T-helper 9 cell (primary cell): ENCODE measurements around the gene VSX2.

ENCODE experiments used
- DNase-seq: peaks from one replicate; pipeline ENCODE4 v3.0.0-alpha.2; 2020

The VSX2 gene

DNA sequence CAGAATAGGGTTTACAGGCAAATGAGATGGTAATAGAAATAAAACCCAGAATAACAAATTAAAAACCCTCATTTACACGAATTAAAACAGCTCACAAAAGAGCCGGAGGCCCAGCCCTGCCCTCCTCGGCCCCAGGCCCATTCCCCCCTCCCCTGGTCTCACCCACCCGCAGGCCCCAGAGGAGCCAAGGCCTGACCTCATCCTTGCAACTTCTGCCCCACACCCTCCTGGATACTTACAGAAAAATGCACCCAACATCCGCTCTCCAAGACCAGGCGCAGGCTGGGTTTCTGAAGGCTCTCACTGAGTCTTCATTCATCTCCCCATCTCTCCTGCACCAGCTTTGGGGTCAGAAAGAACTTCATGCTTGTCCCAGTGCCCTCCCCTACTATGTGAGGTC, 16.2 kb upstream of the VSX2 start:
- no peak for DNase-seq

DNA sequence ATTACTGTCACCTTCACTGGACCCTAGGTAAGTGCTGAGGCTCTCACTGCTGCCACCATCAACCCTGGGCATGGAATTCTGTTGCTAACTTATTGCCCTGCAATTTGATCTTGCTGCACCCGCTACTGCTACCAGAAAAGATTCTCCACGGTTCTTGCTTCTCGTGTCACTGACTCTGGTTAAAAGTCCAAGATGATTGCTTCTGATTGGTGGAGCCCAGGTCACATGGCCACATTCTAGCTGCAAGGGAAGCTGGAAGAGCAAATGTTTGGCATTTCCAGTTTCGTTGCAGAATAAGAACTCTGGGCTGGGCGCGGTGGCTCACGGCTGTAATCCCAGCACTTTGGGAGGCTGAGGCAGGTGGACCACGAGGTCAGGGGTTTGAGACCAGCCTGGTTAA, 7.5 kb upstream of the VSX2 start:
- no peak for DNase-seq

DNA sequence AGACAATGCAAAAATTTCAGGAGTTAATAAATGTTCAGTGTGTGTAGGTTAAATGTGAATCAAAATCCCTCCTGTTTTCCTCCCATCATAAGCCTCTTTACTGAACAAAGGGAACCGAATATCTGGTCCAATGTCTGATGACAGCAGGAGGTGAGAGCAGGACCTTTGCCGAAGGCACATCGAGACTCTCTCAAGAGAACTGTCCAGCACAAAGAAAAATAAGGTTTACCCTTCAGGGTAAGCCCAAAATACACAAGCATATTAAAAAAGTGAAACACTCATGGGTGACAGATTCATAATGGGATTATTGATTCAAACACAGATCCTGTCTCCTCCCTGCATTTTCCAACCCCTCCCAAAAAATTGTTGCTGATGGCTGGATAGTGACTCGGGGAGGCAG, 4.2 kb upstream of the VSX2 start:
- DNase-seq: no peak

DNA sequence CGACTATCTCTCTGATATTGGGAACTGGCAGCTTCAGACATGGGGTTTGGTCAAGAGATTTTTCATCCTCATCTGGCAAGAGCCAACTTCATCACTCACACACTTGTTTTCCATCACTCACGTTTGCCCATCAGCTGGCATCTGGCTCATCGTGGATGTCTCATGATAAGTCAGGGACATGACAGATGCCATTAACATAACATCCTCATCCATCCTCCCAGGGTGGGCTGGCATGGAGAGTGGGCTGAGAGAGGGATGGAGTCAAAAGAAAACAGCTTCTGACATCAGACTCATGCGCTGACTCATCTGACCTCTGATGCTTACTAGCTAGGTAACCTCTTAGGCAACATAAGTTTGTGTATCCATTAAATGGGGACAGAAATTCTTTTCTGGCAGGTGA, 1.8 kb upstream of the VSX2 start:
- no peak for DNase-seq

DNA sequence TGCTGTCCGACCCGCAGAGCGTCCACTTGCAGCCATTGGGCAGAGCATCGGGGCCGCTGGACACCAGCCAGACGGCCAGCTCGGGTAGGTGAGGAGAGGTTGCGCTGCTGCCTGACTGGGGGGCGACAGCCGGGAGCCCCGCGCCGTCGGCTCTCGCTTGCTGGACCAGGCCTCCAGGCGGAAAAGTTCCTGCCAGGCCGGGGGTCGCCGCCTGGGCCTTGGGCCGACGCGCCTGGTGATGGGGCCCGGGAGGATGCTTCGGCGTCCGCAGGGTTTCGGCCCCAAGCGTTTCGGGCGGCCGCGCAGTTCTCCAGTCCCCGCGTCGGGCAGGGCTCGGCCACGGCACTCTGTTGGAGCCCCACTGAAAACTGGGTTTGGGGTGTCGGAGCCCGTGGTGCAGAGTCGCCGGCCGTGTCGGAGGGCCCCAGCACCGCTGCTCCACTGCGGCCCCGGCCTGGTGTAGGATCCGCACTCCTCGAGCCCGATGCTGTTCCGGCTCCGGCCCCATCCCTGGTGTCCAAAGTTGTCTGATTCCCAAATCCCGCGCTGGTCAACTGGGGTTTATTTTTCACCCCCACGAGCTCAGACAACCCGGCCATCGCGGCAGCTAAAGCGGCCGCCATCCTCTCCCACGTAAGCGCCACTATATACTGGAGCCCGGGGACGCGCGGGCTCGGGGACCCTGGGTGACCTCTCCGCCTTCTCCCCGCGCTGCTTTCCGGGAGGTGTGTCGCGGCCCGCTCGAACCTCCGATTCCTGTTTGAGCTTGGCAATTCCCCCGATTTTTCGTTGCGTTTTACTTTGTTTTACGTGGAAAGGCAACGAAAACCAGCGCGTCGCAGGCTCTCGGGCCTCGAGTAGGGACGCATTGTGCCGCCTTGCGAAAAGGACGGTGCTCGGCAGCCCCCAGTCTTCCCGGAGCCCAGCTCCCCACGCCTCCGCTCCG, 872 bp downstream of the VSX2 start:
- DNase-seq: no peak

DNA sequence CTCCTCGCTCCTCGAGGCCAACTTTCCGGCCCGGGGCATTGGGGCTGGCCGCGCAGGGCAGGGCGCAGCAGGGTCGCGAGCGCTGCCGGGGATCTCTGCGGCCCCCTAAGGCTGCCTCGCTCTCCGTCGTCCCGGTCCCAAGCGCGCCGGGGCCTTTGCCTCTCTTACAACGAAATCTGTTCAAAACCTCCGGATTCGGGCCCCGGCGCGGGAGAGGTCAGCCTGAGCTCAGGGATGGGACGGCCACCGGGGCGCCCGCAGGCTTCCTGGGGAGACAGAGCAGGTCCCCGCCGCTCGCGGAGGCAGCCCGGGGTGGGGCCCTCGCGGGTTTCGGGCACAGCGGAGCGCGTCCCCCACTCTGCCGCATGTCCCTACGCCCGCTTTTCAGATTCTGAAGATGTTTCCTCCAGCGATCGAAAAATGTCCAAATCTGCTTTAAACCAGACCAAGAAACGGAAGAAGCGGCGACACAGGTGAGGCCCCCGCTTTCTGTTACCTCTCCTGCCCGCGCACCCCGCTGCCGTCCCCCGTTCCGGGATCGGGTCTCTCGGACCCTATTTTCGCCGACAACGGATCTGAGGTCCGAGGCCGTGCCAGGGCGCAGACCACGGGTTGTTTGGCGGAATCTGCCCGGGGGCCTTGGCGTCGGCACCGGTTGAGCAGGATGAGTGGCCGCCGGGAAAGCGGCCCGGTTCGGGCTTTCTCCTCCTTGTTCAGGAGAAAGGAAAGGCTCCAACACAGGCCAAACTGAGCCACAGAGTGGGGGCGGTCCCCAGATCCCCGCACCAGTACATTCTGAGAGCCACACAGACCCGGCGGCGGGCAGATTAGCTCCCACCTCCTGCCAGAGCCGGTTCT, 1.8 kb downstream of the VSX2 start:
- DNase-seq: no peak

DNA sequence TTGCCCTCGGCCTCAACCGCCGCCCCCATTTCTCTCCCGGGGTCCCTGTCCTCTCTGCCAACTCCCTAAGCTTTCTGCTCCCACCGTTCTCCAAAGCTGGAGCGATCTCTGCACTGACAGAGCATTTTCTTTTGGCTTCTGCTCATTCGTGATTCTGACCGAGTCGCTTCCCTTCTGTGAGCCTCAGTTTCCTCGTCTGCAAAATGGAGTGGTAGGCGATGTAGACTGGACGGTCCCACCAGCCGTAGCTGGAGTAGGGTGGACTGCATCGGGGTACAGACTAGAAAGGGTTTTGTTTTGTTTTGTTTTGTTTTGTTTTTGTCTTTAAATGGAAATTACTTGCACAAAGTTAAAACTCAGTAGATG, 2.4 kb downstream of the VSX2 start:
- DNase-seq: no peak

DNA sequence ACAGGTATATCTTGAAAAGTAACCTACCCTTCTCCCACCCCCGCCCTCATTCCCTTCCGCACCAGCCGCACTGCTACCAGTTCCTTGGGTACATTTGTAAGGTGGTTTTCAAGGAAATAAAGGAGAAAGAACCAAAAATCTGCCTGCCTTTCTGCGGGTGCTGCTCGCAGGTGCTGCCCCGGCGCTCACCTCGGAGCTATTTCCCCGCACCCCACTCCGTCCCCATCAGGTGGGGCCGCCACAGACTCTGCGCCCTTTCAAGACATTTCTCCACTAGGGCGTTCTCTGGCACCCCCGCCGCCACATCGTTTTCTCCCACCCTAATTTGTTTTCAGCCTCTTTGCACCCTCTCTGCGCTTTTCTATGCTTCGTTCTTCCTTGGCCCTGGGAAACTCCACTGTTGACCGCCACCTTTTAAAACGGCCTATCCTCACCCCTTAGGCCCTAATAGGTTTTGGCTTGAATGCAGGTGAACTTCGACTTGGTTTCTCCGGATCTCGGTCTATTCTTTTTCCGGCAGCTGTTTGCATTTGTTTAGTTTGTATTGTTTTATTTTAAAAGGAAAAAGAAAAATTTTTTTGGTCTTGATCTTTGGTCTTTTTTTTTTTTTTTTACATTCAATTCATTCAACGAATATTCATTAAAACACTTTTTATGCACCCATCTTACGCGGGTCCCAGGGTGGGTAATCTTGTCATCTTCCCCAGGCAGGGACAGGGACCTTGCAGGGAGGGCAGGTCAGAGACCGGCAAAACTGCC, 3.0 kb downstream of the VSX2 start:
- DNase-seq: no peak

DNA sequence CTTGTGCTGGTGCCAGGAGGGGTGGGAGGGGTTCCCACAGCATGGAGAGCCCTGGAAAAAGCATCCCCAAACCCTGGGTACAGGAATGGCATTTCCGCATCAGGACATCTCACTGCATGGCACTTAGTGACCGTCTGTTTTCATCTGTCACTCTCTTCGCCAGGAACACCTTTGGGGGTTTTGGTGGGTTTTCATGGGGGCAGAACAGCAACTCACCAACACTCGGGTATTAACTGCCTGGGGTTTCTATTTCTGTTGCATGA, 3.5 kb downstream of the VSX2 start:
- DNase-seq: no peak

DNA sequence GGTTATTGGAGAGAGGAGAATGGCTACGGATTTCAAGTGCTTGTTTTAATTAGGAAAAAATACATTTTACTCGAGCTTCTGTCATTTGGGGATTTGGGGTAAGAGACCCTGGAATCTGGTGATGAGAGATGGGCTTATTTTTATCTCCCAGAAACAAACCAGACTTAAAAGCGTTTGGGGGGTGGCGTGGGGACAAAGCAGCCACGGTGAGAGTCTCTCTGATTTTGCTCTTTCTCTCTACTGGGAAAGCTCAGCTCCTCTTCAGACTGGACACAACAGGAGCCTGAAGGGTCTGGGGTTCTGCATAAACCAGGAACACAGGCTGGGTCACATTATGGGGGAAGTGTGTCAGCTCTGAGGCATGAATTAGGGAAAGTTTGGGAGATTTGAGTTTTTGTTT, 3.8 kb downstream of the VSX2 start:
- no peak for DNase-seq

DNA sequence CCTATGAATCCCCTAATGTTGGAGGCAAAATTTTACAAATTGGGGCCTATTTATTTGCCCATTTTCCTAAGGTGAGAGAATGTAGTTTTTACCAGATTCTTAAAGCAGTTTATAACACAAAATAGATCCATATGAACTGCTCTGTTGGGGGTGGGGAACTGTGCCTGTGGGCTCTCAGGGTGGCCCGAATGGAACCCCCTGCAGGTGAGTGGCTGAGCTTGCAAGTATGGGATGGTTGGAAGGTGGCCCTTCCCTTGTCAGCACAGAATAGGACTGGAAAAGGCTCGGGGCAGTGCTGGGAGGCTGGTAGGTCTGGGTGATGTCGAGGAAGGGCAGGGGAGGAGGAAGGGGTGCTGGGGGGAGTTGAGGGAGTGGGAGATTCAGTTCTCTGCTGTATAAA, 4.9 kb downstream of the VSX2 start:
- no peak for DNase-seq

DNA sequence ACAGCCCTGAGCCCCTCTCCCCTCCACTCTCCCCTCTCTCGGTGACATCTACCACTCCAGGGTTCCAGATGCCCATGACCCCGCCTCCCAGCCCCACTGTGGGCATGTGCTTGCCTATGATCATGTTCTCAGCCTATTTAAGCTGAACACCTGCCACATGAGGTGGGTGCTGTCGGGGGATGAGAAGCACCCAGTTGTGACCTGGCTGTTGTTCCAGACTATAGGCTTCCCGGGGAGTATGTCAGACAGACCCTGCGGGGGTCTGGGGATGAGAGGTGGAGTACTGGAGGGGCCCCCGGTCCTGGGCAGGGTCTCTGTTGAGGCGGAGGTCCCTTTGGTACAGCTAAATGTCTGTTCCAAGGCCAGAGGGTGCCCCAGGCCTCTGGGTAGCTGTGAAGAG, 6.0 kb downstream of the VSX2 start:
- DNase-seq: no peak

DNA sequence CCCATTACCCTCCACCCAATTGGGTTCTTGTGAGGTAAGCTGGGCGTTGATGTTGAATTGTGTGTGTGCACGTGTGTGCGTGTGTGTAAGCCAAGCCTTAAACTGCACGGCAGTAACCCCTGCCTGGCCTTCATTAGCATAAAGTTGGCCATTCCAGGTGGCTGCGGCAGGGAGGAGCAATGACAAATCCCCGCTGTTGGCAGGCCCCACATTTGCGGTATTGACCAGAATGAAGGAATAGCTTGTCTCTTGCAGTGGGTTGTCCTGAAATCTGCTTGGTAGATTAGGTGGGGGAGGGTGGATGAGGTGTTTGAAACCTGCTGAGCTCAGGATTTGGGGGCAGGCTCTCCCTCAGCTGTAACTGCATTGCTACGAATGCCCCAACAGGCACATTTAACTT, 7.3 kb downstream of the VSX2 start:
- DNase-seq: no peak

DNA sequence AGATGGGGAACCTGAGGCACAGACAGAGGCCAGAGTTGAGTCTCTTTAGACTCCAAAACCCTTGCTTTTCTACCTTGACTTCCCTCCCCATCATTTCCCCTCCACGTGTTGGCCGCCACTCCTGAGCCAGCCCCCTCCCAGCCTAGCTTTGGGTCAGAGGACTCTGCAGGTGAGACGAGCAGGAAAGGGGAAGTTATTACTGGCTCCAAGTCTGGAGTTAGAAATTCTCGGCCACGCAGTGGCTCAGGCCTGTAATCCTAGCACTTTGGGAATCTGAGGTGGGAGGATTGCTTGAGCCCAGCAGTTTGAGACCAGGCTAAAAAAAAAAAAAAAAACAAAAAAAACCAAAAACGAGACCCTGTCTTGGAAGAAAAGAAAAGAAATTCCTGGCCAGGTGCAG, 8.8 kb downstream of the VSX2 start:
- DNase-seq: no peak

DNA sequence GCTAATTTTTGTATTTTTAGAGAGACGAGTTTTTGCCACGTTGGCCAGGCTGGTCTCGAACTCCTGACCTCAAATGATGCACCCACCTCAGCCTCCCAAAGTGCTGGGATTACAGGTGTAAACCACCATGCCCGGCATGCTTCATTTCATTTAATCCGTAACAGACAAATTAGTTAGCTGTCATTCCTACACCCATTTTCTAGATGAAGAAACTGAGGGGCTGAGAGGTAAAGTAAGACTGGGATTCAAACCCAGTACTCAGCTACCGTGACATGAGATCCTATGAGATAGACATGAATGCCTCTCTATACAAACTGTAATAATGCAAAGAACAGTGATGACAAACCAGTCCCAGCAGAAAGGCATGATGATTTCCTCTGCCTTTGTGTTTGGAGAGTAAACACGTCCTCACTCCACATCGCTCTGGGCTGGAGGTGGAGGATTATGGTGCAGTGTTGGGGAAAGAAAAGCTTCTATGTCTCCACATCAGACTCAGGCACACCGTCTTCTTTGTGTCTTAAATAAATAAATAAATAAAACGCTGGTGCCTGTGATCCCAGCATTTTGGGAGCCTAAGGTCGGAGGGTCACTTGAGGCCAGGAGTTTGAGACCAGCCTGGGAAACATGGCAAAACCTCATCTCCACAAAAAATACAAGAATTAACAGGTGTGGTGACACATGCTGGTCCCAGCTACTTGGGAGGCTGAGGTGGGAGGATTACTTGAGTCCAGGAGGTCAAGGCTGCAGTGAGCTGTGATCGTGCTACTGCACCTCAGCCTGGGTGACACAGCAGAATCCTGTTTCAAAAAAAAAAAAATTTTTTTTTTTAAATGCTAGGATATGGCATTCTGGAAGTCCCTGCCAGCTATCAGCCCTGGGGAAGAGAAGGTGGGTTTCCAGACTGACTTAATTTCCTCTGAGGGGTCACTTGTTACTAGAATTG, 10.5 kb downstream of the VSX2 start:
- DNase-seq: no peak

DNA sequence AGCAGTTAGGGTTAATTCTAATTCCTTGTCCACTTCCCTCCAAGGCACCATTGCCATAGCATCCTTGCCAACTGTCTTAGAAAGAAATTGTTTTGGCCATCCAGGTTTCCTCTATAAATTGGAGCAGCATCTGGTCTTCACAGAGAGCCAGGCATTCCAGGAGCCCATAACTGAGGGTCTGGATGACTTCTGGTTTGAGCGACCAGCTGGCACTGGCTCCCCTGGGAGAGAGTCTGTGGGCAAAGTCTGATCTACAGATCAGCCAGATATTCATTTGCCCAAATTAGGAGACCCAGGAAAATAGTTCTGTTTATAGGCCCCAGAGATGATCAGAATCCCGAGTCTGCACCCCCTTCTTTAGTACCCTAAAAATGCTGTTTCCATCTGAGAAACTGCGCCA, 16.0 kb downstream of the VSX2 start:
- no peak for DNase-seq

DNA sequence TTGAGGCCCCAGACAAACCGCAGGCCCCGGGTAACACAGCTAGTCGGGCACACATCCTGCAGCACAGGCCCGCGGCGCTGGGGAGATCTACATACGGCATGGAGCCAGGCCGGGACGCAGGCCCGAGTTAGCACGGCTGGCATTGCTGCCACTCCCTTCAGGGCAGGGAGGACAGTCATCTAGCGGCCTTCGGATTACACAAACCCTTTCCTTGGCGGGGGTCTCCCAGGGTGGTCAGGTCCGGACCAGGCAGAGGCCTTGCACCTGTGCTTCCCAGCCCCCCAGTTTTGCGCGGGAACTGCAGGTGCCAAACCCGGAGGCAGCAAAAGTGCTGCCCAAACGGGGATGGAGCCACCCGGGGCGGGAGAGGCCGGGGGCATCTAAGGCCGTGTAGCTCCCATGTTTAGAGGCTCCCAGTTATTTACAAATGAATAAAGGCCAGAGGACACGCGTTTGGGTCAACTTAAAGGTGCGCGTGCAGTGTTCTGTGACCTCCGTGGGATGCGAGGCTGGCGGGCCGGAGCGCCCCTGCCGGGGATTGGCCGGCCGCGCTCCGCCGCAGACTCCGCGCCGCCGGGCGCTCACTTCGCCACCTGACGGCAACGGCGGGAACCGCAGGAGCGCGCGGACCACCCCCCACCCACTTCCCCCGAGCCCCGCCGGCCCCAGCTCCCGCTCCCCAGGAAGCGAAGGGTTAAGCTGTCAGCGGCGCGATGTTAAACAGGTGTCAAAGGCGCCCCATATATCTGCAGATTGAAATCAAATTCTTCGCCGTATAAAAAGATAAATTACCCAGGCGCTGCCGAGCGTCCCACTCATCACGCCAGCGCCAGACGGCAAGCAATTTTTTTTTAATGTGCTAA, 18.1 kb downstream of the VSX2 start:
- peak; percentile 58 for DNase-seq

DNA sequence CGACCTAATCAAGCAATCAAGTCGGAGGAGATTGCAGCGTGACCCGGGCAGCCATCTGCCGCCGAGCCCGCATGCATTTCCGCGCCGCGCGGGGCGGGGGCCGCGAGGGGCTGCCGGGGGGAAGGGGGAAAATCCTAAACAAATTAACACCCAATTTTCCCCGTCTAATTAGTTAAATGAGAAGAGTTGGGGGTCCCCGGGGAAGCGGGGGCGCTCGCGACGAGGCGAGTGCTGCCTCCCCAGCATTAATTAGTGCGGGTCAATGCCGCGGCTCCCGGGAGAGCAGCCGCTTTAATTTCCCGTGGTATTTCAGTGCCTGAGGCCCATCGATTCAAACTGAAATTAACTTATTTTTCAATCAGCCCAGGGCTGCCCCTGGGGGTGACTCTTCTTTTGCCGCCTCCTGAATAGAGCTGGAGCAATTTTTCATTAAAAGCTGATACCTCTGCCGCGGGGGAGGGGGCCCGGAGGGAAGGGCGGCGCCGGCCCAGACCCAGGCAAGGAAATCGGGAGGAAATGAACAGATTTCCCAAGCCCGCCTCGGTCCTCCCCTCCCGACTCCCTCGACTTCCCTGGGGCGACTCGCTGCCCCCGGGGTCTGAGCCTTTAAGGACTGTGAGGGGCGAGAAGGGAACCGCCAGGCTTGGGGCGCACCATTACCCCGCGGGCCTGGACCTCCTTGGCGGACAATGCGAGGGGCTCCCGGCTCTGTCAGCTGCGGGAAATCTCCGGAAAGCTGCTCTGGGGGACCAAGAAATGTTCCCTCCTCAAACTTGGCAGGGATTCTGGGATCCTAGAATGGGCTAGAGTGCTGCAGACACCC, 18.9 kb downstream of the VSX2 start:
- DNase-seq: no peak

DNA sequence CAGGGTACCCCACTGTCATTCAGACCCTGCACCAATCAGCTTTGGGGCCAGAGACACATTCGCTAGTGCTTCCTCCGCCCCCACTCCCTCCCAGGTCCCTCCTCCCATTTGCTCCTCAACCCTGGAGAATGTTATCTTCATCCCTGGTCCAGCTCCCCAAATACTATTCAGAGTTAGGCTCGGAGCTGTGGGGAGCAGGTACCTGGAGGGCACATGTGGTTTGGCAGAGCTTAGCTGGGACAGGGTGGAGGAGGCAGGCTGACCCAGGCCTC, 19.5 kb downstream of the VSX2 start:
- DNase-seq: no peak

DNA sequence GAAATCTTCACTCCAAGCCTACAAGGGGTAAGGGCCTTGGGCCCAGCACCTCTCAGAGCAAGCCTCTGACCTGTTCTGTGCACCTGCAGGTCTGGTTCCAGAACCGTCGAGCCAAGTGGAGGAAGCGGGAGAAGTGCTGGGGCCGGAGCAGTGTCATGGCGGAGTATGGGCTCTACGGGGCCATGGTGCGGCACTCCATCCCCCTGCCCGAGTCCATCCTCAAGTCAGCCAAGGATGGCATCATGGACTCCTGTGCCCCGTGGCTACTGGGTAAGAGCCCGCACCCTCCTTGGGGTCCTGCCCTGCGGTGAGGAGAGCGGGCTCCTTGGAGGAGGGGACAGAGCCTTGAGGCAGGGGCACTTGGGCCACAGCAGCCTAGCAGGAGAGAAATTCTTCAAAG, 20.3 kb downstream of the VSX2 start:
- DNase-seq: no peak
